ENCODE results near the gene KIF22.

GRCh38 chr16:29819506-29819905, 29.0 kb downstream of the KIF22 start:
- no peak for TF ChIP-seq POLR2AphosphoS5 (IDR thresholded peaks at IDR 0.05; ENCODE audit: low read depth, low read length)
- TF ChIP-seq TCF7L2 (IDR thresholded peaks at IDR 0.05; ENCODE audit: low read depth, low read length): no peak
- no peak; the same call in 1 of the 2 replicates for TF ChIP-seq CTCF (IDR thresholded peaks at IDR 0.05)
